Activated CD8-positive, alpha-beta T cell treated with anti-CD3 and anti-CD28 coated beads, Interleukin-2, amount 10 ng/mL, durations not matched to agents 7 days and 5 days (primary cell): ENCODE data around the gene MAPKAPK2. TPM values are rescaled to one million over a fixed set of nuclear protein-coding genes. Genes with fewer than 3 reads are reported as not detected.
"Not testable (repeated sequence)": the region's sequence is repeated elsewhere in the genome, so short reads cannot be mapped to it uniquely, and the experiment has no call there.

Experiments
- ATAC-seq: fragments of 150-1000 bp; cut with Tn5 transposase; one replicate; pipeline ENCODE4 v1.10.0; 2021; ENCODE audit warnings: moderate library complexity
- CTCF ChIA-PET: fragments of 350-600 bp; sonication (Branson Sonifier 250); formaldehyde crosslinking; loops from one replicate; lab custom pipeline; 2021; ENCODE audit warnings: antibody characterized with exemption; lab: Charles Lee
- POLR2A ChIA-PET: fragments of 350-600 bp; sonication (Branson Sonifier 250); formaldehyde crosslinking; loops from one replicate; lab custom pipeline; 2021; ENCODE audit warnings: antibody characterized with exemption; lab: Charles Lee
- DNase-seq: peaks from one replicate; pipeline ENCODE4 v3.0.0-alpha.2; 2020
- H3K27ac Mint-ChIP-seq: one replicate; pipeline ENCODE4 v1.8.0; 2021; ENCODE audit warnings: mild to moderate bottlenecking, mixed read lengths
- H3K27me3 Mint-ChIP-seq: one replicate; pipeline ENCODE4 v1.8.0; 2021; ENCODE audit warnings: low read depth, mixed read lengths
- H3K36me3 Mint-ChIP-seq: one replicate; pipeline ENCODE4 v1.8.0; 2021; ENCODE audit warnings: low read depth, mixed read lengths
- H3K4me1 Mint-ChIP-seq: one replicate; pipeline ENCODE4 v1.8.0; 2021; ENCODE audit warnings: low read depth, mixed read lengths
- H3K4me3 Mint-ChIP-seq: one replicate; pipeline ENCODE4 v1.8.0; 2021; ENCODE audit warnings: mild to moderate bottlenecking, mixed read lengths
- H3K9me3 Mint-ChIP-seq: one replicate; pipeline ENCODE4 v1.8.0; 2022; ENCODE audit warnings: mixed read lengths; ENCODE audit not compliant: insufficient read depth
- total RNA-seq, 2 experiments: library from RNA; stranded (reverse); gene quantifications; one replicate each; pipeline ENCODE4 v1.2.3, GENCODE V29; 2021

Gene MAPKAPK2
- total RNA-seq, 2 experiments from 2014 or later: 59.0 to 61.3 TPM

DNA sequence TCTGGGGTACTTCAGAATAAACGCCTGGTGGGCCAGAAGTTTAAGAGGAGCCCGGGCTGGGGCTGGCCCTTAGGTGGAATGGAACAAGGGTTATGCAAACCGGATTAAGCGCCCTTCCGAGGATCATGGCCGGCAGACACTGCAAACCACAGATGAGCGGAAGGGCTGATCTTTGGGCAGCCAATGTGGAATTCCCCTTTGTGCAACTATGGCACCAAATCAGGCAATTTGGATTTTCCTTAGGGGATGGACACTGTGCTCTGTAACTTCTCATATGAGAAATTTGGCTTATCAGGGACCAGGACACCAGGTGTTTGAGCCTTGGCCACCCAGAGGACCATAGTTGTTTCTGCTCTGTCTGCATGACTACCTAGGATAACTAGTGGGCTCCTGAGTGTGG is 93.3 kb downstream of the MAPKAPK2 start:
- no peak overlapping the region for H3K27ac Mint-ChIP-seq
- H3K9me3 Mint-ChIP-seq: no peaks in the 10 kb centered on the region
- no peak overlapping the region for H3K4me3 Mint-ChIP-seq
- CTCF ChIA-PET: interaction anchor here (0.9 to 1.3 kb wide), 2 partner anchors 17 to 19 kb away, joined by 3 to 7 read pairs; no protein-coding TSS in a partner anchor
- no peaks in the 10 kb centered on the region for H3K36me3 Mint-ChIP-seq
- peaks cover 15% of the 10 kb centered on the region for H3K27me3 Mint-ChIP-seq
- no peak for ATAC-seq
- DNase-seq: no peak
- POLR2A ChIA-PET: no interaction called here
- H3K4me1 Mint-ChIP-seq: peaks cover 27% of the 10 kb centered on the region

DNA sequence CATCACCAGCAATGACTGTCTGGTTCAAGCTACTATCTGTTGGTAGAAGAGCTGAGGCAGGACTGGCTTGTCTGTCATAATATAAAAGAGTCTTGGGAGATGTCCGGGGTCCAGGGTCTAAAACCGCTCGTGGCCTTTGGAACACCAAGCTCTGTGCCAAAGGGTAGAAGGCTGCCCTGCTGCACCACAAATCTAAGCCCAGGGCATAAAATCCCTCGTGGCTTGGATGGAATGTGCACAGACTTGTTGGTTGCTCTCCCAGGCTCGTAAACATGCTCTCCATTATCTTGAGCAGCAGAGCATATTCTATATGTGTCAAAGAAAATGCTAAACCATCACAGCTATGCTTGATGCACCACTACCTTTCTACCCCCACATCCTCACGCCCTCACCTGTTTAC is 94.2 kb downstream of the MAPKAPK2 start:
- H3K9me3 Mint-ChIP-seq: not testable (repeated sequence)

GRCh38 chr1:206779638-206780037 is 94.9 kb downstream of the MAPKAPK2 start:
- ATAC-seq (no peak), DNase-seq (no peak)
- ChIA-PET CTCF (interaction anchor here (1.1 to 2.6 kb wide), 2 partner anchors 10 to 30 kb away, joined by 3 to 11 read pairs; partner anchors contain the start of gene IL19), POLR2A (no interaction called here)
- peaks cover 31% of the 10 kb centered on the region for H3K4me1 Mint-ChIP-seq
- H3K27me3 Mint-ChIP-seq: peaks cover 8% of the 10 kb centered on the region
- H3K36me3 Mint-ChIP-seq: no peaks in the 10 kb centered on the region
- H3K27ac Mint-ChIP-seq: no peak overlapping the region
- H3K4me3 Mint-ChIP-seq: no peak overlapping the region
- H3K9me3 Mint-ChIP-seq: no peaks in the 10 kb centered on the region

More for the DNA sequence above, 94.2 kb downstream of the MAPKAPK2 start:
- DNase-seq, H3K27ac Mint-ChIP-seq, POLR2A ChIA-PET, CTCF ChIA-PET, H3K27me3 Mint-ChIP-seq, H3K4me3 Mint-ChIP-seq, H3K36me3 Mint-ChIP-seq, ATAC-seq: not testable (repeated sequence)
- H3K4me1 Mint-ChIP-seq: peaks cover 29% of the 10 kb centered on the region

GRCh38 chr1:206782448-206782847 is 97.7 kb downstream of the MAPKAPK2 start:
- Mint-ChIP-seq H3K27me3 (peaks cover 5% of the 10 kb centered on the region), H3K4me1 (peaks cover 57% of the 10 kb centered on the region), H3K27ac (peak overlapping the region; percentile 34), H3K9me3 (no peaks in the 10 kb centered on the region), H3K4me3 (peak overlapping the region; percentile 22), H3K36me3 (no peaks in the 10 kb centered on the region)
- ChIA-PET POLR2A (interaction anchor here (0.5 to 1.7 kb wide), 3 partner anchors 11 to 63 kb away, joined by 3 to 4 read pairs (median 3); partner anchors contain the start of gene IL19), CTCF (interaction anchor here (0.7 to 8.4 kb wide), 9 partner anchors 10 to 129 kb away, joined by 3 to 63 read pairs (median 9); partner anchors contain the start of genes IL10 and IL19)
- DNase-seq (peak; percentile 52), ATAC-seq (peak; percentile 40)

DNA sequence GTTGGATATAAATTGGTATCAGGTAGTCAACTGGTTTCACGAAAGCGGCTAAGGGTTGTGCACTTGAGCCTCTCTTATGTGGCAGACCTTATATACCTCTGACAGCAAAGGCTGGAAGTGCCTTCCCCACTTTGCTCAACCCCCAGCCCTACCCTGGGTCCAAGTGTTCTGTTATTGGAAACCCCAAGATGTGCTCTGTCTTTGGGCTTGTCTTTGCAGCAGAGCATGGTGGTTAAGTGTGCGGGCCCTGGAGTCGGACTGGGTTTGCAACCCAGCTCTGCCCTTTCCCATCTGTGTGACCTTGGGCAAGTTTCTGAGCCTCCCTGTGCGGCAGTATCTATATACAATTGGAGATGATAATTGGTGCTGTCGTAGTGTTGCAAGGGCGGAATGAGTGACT is 98.8 kb downstream of the MAPKAPK2 start:
- Mint-ChIP-seq H3K27ac (peak overlapping the region; percentile 31), H3K36me3 (no peaks in the 10 kb centered on the region), H3K9me3 (no peaks in the 10 kb centered on the region), H3K4me1 (peaks cover 66% of the 10 kb centered on the region), H3K4me3 (no peak overlapping the region), H3K27me3 (peaks cover 9% of the 10 kb centered on the region)
- no peak for ATAC-seq
- no peak for DNase-seq
- ChIA-PET CTCF (interaction anchor here (0.8 to 8.4 kb wide), 12 partner anchors 10 to 128 kb away, joined by 3 to 63 read pairs (median 8); partner anchors contain the start of genes IL10 and IL19), POLR2A (no interaction called here)

Other genes starting within 250 kb of the MAPKAPK2 start
- gene IKBKE, start 214.4 kb upstream of the MAPKAPK2 start, total RNA-seq: 10 to 100 TPM; 68.3 to 70.1 TPM
- gene RASSF5, start 177.4 kb upstream of the MAPKAPK2 start, total RNA-seq: 100 to 1,000 TPM; 192 to 195 TPM
- gene EIF2D, start 72.4 kb upstream of the MAPKAPK2 start, total RNA-seq: 10 to 100 TPM; 41.6 to 45.1 TPM
- 1 to 10 TPM; 5.3 to 5.9 TPM for gene DYRK3, start 49.4 kb upstream of the MAPKAPK2 start, total RNA-seq
- not detected for gene IL19, start 85.9 kb downstream of the MAPKAPK2 start, total RNA-seq
- under 1 TPM in 1 of 2 experiments, not detected in 1; 0.32 TPM for gene IL10, start 87.6 kb downstream of the MAPKAPK2 start, total RNA-seq
- not detected for gene IL20, start 180.7 kb downstream of the MAPKAPK2 start, total RNA-seq
- not detected for gene IL24, start 212.5 kb downstream of the MAPKAPK2 start, total RNA-seq
- 10 to 100 TPM; 51.5 to 56.8 TPM for gene FCMR, start 237.0 kb downstream of the MAPKAPK2 start, total RNA-seq